Neutrophil (primary cell): ENCODE measurements around the gene FA2H.

Source experiments
- H3K27ac ChIP-seq: fragments of 200-600 bp; sonication (generic); 2 replicates; pipeline ENCODE4 v1.5.1; 2016; ENCODE audit warnings: mild to moderate bottlenecking, moderate library complexity
- H3K27me3 ChIP-seq: fragments of 200-600 bp; sonication (generic); 2 replicates; pipeline ENCODE4 v1.6.0; 2016; ENCODE audit warnings: mild to moderate bottlenecking
- H3K36me3 ChIP-seq: fragments of 200-600 bp; sonication (generic); 2 replicates; pipeline ENCODE4 v1.5.1; 2017
- H3K4me1 ChIP-seq, 2 experiments: fragments of 200-600 bp in 1 of 2; sonication (generic) in 1 of 2; 1 replicate in 1 of 2; 2 replicates in 1 of 2; pipeline versions ENCODE4 v1.5.1 to v1.6.1; 2013 to 2016; ENCODE audit warnings: low read depth in 1 of 2, low read length in 1 of 2, mild to moderate bottlenecking in 1 of 2, moderate library complexity in 1 of 2; ENCODE audit not compliant: control insufficient read depth in 1 of 2, insufficient read depth in 1 of 2
- H3K4me3 ChIP-seq, 2 experiments: fragments of 200-600 bp in 1 of 2; sonication (generic) in 1 of 2; 1 replicate in 1 of 2; 2 replicates in 1 of 2; pipeline ENCODE4 v1.5.1; 2013 to 2016; ENCODE audit warnings: low read depth in 1 of 2, low read length in 1 of 2, mild to moderate bottlenecking in 1 of 2, moderate library complexity in 1 of 2
- H3K9me3 ChIP-seq: fragments of 200-600 bp; sonication (generic); 2 replicates; pipeline ENCODE4 v1.5.1; 2016
- TF ChIP-seq, protein P1 (sequence below): fragments of 200-600 bp; sonication (generic); IDR thresholded peaks from 2 replicates; pipeline ENCODE4 v1.5.1; 2016; ENCODE audit warnings: antibody characterized with exemption

FA2H gene

DNA sequence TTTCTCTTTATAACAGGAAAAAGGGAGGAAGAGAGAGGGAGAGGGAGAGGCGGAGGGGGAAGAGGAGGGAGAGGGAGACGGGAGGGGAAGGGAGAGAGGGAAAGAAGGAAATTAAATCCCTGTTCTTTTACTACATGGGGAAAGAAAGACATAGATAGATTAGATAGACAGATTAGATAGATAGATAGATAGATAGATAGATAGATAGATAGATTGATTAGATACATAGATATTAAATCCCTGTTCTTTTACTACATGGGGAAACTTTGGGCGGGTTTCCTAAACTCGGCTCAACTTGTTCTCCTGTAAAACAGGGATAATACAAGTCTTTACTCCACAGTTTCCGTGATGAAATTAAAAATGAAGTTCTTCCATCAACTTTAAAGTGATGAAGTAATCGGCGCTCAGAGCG, 108.6 kb downstream of the FA2H start:
- no peaks in the 10 kb centered on the region for H3K9me3 ChIP-seq
- H3K4me1 ChIP-seq: peaks cover 14 to 15% of the 10 kb centered on the region in 2 experiments
- TF ChIP-seq, protein P1, sequence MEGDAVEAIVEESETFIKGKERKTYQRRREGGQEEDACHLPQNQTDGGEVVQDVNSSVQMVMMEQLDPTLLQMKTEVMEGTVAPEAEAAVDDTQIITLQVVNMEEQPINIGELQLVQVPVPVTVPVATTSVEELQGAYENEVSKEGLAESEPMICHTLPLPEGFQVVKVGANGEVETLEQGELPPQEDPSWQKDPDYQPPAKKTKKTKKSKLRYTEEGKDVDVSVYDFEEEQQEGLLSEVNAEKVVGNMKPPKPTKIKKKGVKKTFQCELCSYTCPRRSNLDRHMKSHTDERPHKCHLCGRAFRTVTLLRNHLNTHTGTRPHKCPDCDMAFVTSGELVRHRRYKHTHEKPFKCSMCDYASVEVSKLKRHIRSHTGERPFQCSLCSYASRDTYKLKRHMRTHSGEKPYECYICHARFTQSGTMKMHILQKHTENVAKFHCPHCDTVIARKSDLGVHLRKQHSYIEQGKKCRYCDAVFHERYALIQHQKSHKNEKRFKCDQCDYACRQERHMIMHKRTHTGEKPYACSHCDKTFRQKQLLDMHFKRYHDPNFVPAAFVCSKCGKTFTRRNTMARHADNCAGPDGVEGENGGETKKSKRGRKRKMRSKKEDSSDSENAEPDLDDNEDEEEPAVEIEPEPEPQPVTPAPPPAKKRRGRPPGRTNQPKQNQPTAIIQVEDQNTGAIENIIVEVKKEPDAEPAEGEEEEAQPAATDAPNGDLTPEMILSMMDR: no peak
- no peaks in the 10 kb centered on the region for H3K27me3 ChIP-seq
- H3K27ac ChIP-seq: peak overlapping the region; percentile 72
- H3K36me3 ChIP-seq: peaks cover 26% of the 10 kb centered on the region
- H3K4me3 ChIP-seq: peak overlapping the region; percentile 64 to 89
